Ascending aorta (tissue), 2 donors: ENCODE results near the gene BLOC1S4. TPM values are rescaled to one million over a fixed set of nuclear protein-coding genes. Genes with fewer than 3 reads are reported as not detected.

Source experiments
- DNase-seq, 2 donors: peaks; one replicate each; pipeline ENCODE4 v3.0.0-alpha.2; 2019; ENCODE audit warnings: low spot score in 2 of 2
- H3K27ac ChIP-seq, 2 donors: fragments of 200-600 bp; sonication (generic); one replicate each; pipeline ENCODE4 v1.5.1; 2016 to 2017; ENCODE audit warnings: mild to moderate bottlenecking in 1 of 2
- H3K27me3 ChIP-seq: fragments of 200-600 bp; sonication (generic); one replicate; pipeline ENCODE4 v1.5.1; 2017
- H3K36me3 ChIP-seq, 2 donors: fragments of 200-600 bp; sonication (generic); one replicate each; pipeline ENCODE4 v1.5.1; 2016
- H3K4me1 ChIP-seq, 2 donors: fragments of 200-600 bp; sonication (generic); one replicate each; pipeline ENCODE4 v1.5.1; 2016 to 2017; ENCODE audit warnings: mild to moderate bottlenecking in 1 of 2
- H3K4me3 ChIP-seq, 2 donors: fragments of 200-600 bp; sonication (generic); one replicate each; pipeline ENCODE4 v1.5.1; 2016 to 2017; ENCODE audit warnings: mild to moderate bottlenecking in 1 of 2
- H3K9me3 ChIP-seq, 2 donors: fragments of 200-600 bp; sonication (generic); one replicate each; pipeline ENCODE4 v1.5.1; 2016
- CTCF ChIP-seq, 3 experiments: fragments of 200-600 bp in 2 of 3; fragments of 450-650 bp in 1 of 3; sonication (generic) in 2 of 3; IDR thresholded peaks; one replicate each; pipeline ENCODE4 v1.5.1; 2016 to 2019; ENCODE audit warnings: antibody characterized with exemption in 3 of 3, mild to moderate bottlenecking in 1 of 3, moderate library complexity in 1 of 3
- intact Hi-C: fragments of 100-400 bp; cut with DNase I; formaldehyde crosslinking; loops from one replicate; pipeline ENCODE4 v1.15.1; 2023
- total RNA-seq: library from RNA; depleted of rRNA; stranded (reverse); fragments of >200 nt; gene quantifications from one replicate; pipeline ENCODE4 v1.1.0, GENCODE V29; 2016

BLOC1S4 gene
- total RNA-seq, 1 donor from 2014 or later: 37.5 TPM

- Histone ChIP-seq H3K9me3 (no peaks in the 10 kb centered on the region), H3K4me3 (no peak overlapping the region), H3K4me1 (peaks cover 0 to 8% of the 10 kb centered on the region in 2 donors), H3K36me3 (no peaks in the 10 kb centered on the region), H3K27ac (no peak overlapping the region), H3K27me3 (no peaks in the 10 kb centered on the region)
- DNase-seq: no peak
- intact Hi-C loops: no loop called here
- no peak for TF ChIP-seq CTCF (IDR thresholded peaks at IDR 0.05)
Measured at GRCh38 chr4:6728320-6729029, 12.5 kb downstream of the BLOC1S4 start.

- H3K4me3 ChIP-seq: no peak overlapping the region
- H3K36me3 ChIP-seq: no peaks in the 10 kb centered on the region
- H3K9me3 ChIP-seq: no peaks in the 10 kb centered on the region
- no peaks in the 10 kb centered on the region for H3K27me3 ChIP-seq
- no peak overlapping the region for H3K27ac ChIP-seq
- no peak for DNase-seq
- peaks cover 0 to 8% of the 10 kb centered on the region in 2 donors for H3K4me1 ChIP-seq
- intact Hi-C loops: loop anchor here (5.0 kb wide), 1 partner anchor 52 kb away; the partner anchor contains the start of gene KIAA0232
- no peak for TF ChIP-seq CTCF (IDR thresholded peaks at IDR 0.05)
Measured at GRCh38 chr4:6730603-6731317, 14.8 kb downstream of the BLOC1S4 start.

GRCh38 chr4:6731318-6731675 lies 15.3 kb downstream of the BLOC1S4 start:
- H3K36me3 ChIP-seq: no peaks in the 10 kb centered on the region
- no peak for TF ChIP-seq CTCF (IDR thresholded peaks at IDR 0.05)
- no peak for DNase-seq
- peak overlapping the region in 1 of 2 donors; percentile 80 for H3K27ac ChIP-seq
- no peaks in the 10 kb centered on the region for H3K9me3 ChIP-seq
- intact Hi-C loops: loop anchor here (5.0 kb wide), 1 partner anchor 51 kb away; the partner anchor contains the start of gene KIAA0232
- no peak overlapping the region for H3K4me3 ChIP-seq
- no peaks in the 10 kb centered on the region for H3K27me3 ChIP-seq
- H3K4me1 ChIP-seq: peaks cover 0 to 8% of the 10 kb centered on the region in 2 donors

GRCh38 chr4:6731780-6732179 lies 15.8 kb downstream of the BLOC1S4 start:
- Histone ChIP-seq H3K27ac (peak overlapping the region in 1 of 2 donors; percentile 80), H3K27me3 (no peaks in the 10 kb centered on the region), H3K9me3 (no peaks in the 10 kb centered on the region), H3K36me3 (no peaks in the 10 kb centered on the region), H3K4me3 (no peak overlapping the region), H3K4me1 (peaks cover 0 to 8% of the 10 kb centered on the region in 2 donors)
- no peak for DNase-seq
- intact Hi-C loops: loop anchor here (5.0 kb wide), 1 partner anchor 51 kb away; the partner anchor contains the start of gene KIAA0232
- no peak for TF ChIP-seq CTCF (IDR thresholded peaks at IDR 0.05)

GRCh38 chr4:6732441-6733357 lies 16.7 kb downstream of the BLOC1S4 start:
- H3K9me3 ChIP-seq: no peaks in the 10 kb centered on the region
- H3K27me3 ChIP-seq: no peaks in the 10 kb centered on the region
- DNase-seq: peak; percentile 56 to 87
- peaks cover 0 to 8% of the 10 kb centered on the region in 2 donors for H3K4me1 ChIP-seq
- H3K27ac ChIP-seq: peak overlapping the region; percentile 63 to 80
- no peak overlapping the region for H3K4me3 ChIP-seq
- no peaks in the 10 kb centered on the region for H3K36me3 ChIP-seq
- no peak for TF ChIP-seq CTCF (IDR thresholded peaks at IDR 0.05)
- intact Hi-C loops: loop anchor here (5.0 kb wide), 1 partner anchor 50 kb away; the partner anchor contains the start of gene KIAA0232
